ENCODE measurements around the gene POLD1. TPM values are rescaled to one million over a fixed set of nuclear protein-coding genes. Genes with fewer than 3 reads are reported as not detected.

The POLD1 gene
- total and polyA plus RNA-seq, 2 experiments from 2014 or later, result 111 to 173 TPM

DNA sequence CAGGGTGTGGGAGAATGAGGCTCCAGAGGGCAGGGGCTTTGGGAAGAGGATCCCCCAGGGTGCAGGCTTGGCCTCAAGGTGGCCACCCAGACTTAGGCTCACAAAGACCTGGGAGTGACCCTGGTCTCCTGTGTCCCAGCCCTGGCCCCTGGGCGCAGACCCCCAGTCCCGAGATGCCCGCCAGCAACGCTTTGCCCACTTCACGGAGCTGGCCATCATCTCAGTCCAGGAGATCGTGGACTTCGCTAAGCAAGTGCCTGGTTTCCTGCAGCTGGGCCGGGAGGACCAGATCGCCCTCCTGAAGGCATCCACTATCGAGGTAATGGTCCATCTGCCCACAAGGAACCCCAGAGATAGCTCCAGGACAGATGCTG lies 5.3 kb upstream of the POLD1 start:
- no peak overlapping the region for H3K4me3 Mint-ChIP-seq
- peaks cover 8% of the 10 kb centered on the region for H3K4me1 Mint-ChIP-seq
- Histone ChIP-seq H3K27me3 (ENCODE audit: insufficient read depth) (no peaks in the 10 kb centered on the region), H4K20me1 (replicated peaks; ENCODE audit: insufficient read depth) (peaks cover 4% of the 10 kb centered on the region), H3K9me2 (ENCODE audit: insufficient read depth) (no peaks in the 10 kb centered on the region), H3K79me2 (replicated peaks; ENCODE audit: insufficient read depth) (no peaks in the 10 kb centered on the region), H3K27ac (ENCODE audit: low read depth) (no peak overlapping the region), H3F3A (replicated peaks; ENCODE audit: low read depth) (peaks cover 14% of the 10 kb centered on the region), H2AFZ (no peak overlapping the region), H3K4me2 (no peak overlapping the region), H3K4me1 (ENCODE audit: insufficient read depth) (peaks cover 7% of the 10 kb centered on the region), H3K4me3 (no peak overlapping the region), H3K36me3 (ENCODE audit: insufficient read depth) (peaks cover 9% of the 10 kb centered on the region; the same call in 1 of the 2 replicates)
- DNase-seq (ENCODE audit: low spot score) (no peak), ATAC-seq (no peak)
- peaks cover 6% of the 10 kb centered on the region; the same call in 1 of the 3 replicates for H3K9me3 Mint-ChIP-seq
- no peak for TF ChIP-seq JUNB (IDR thresholded peaks at IDR 0.05; ENCODE audit: unreplicated experiment)
- no peak for TF ChIP-seq ZNF114 (CRISPR knock-in tag; IDR thresholded peaks at IDR 0.05)
- no peak for TF ChIP-seq ZNF331 (CRISPR knock-in tag; IDR thresholded peaks at IDR 0.05; ENCODE audit: low read depth)
- no peak for TF ChIP-seq NANOG (IDR thresholded peaks at IDR 0.05; ENCODE audit: borderline replicate concordance)
- TF ChIP-seq, protein P1, sequence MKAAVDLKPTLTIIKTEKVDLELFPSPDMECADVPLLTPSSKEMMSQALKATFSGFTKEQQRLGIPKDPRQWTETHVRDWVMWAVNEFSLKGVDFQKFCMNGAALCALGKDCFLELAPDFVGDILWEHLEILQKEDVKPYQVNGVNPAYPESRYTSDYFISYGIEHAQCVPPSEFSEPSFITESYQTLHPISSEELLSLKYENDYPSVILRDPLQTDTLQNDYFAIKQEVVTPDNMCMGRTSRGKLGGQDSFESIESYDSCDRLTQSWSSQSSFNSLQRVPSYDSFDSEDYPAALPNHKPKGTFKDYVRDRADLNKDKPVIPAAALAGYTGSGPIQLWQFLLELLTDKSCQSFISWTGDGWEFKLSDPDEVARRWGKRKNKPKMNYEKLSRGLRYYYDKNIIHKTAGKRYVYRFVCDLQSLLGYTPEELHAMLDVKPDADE (IDR thresholded peaks at IDR 0.05), result no peak
- TF ChIP-seq, protein P2, sequence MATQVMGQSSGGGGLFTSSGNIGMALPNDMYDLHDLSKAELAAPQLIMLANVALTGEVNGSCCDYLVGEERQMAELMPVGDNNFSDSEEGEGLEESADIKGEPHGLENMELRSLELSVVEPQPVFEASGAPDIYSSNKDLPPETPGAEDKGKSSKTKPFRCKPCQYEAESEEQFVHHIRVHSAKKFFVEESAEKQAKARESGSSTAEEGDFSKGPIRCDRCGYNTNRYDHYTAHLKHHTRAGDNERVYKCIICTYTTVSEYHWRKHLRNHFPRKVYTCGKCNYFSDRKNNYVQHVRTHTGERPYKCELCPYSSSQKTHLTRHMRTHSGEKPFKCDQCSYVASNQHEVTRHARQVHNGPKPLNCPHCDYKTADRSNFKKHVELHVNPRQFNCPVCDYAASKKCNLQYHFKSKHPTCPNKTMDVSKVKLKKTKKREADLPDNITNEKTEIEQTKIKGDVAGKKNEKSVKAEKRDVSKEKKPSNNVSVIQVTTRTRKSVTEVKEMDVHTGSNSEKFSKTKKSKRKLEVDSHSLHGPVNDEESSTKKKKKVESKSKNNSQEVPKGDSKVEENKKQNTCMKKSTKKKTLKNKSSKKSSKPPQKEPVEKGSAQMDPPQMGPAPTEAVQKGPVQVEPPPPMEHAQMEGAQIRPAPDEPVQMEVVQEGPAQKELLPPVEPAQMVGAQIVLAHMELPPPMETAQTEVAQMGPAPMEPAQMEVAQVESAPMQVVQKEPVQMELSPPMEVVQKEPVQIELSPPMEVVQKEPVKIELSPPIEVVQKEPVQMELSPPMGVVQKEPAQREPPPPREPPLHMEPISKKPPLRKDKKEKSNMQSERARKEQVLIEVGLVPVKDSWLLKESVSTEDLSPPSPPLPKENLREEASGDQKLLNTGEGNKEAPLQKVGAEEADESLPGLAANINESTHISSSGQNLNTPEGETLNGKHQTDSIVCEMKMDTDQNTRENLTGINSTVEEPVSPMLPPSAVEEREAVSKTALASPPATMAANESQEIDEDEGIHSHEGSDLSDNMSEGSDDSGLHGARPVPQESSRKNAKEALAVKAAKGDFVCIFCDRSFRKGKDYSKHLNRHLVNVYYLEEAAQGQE (IDR thresholded peaks at IDR 0.05; ENCODE audit: unreplicated experiment), result no peak
- TF ChIP-seq CREB1 (CRISPR knock-in tag; IDR thresholded peaks at IDR 0.05; ENCODE audit: low read depth), result no peak
- no peak for TF ChIP-seq CTCF (conservative IDR thresholded peaks at IDR 0.05; ENCODE audit: low read depth in 2 of 2)
- TF ChIP-seq EZH2 (IDR thresholded peaks at IDR 0.05; ENCODE audit: low read depth, unreplicated experiment), result no peak
- no peak for TF ChIP-seq STAT1 (IDR thresholded peaks at IDR 0.05; ENCODE audit: unreplicated experiment)
- no peak for TF ChIP-seq EZH2phosphoT487 (IDR thresholded peaks at IDR 0.05; ENCODE audit: unreplicated experiment)
- TF ChIP-seq ZNF462 (CRISPR knock-in tag; IDR thresholded peaks at IDR 0.05), result no peak
- TF ChIP-seq POLR2AphosphoS5 (IDR thresholded peaks at IDR 0.05; ENCODE audit: low read depth), result no peak
- peaks cover 18% of the 10 kb centered on the region for H3K27me3 Mint-ChIP-seq (ENCODE audit: insufficient read depth, low read depth, poor library complexity)
- peaks cover 37% of the 10 kb centered on the region for H3K36me3 Mint-ChIP-seq (ENCODE audit: low read depth)
- H3K27ac Mint-ChIP-seq, result no peak overlapping the region

All from GM23338 (cell line).